ENCODE measurements around the gene CCDC144A. TPM values are rescaled to one million over a fixed set of nuclear protein-coding genes. Genes with fewer than 3 reads are reported as not detected.
A peak's percentile ranks its signal among the peaks of the same experiment; 100 is the strongest.
"Not testable (repeated sequence)": the region's sequence is repeated elsewhere in the genome, so short reads cannot be mapped to it uniquely, and the experiment has no call there.

CCDC144A gene
- total RNA-seq, 4 donors from 2014 or later, result 0.78 to 31.5 (median 2.1) TPM

- H3K27ac ChIP-seq; H3K36me3 ChIP-seq; H3K9me3 ChIP-seq; H3K27me3 ChIP-seq; H3K4me1 ChIP-seq; intact Hi-C loops (cut with DNase I); H3K4me3 ChIP-seq (replicated peaks in 1 of 3): not testable (repeated sequence)
- WGBS, 2 donors, result 27 to 38% methylated on average over 6 of the region's 7 CpGs
- DNase-seq, result peak in 1 of 2 donors; percentile 27
Measured at GRCh38 chr17:16812126-16812525, 122.1 kb downstream of the CCDC144A start.

DNA sequence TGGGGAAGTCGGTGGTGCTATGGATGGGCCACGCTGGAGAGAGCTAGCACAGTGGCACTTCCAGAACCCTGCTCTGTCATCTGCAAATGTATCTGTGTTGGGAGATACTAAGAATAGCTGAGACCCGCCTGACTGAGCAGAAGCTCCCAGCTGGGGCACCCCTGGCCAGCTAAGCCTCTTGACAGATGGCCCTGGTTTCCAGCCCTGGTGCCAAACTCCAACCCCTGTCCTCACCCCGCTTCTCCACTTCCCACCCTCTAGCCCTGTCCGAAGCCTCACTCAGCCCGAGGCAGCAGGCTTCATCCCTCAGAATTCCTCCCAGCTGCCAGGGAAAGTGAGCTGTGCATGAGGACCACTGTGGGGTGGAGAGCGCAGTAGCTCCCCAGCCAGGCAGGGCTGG is 124.4 kb downstream of the CCDC144A start:
- no peaks in the 10 kb centered on the region for H3K4me1 ChIP-seq
- intact Hi-C loops (cut with DNase I), result no loop called here
- no peaks in the 10 kb centered on the region for H3K9me3 ChIP-seq
- no peak overlapping the region for H3K27ac ChIP-seq
- no peaks in the 10 kb centered on the region for H3K36me3 ChIP-seq
- DNase-seq, result no peak
- WGBS, 2 donors, result 79 to 92% methylated on average over 7 of the region's 7 CpGs
- TF ChIP-seq, protein P1, sequence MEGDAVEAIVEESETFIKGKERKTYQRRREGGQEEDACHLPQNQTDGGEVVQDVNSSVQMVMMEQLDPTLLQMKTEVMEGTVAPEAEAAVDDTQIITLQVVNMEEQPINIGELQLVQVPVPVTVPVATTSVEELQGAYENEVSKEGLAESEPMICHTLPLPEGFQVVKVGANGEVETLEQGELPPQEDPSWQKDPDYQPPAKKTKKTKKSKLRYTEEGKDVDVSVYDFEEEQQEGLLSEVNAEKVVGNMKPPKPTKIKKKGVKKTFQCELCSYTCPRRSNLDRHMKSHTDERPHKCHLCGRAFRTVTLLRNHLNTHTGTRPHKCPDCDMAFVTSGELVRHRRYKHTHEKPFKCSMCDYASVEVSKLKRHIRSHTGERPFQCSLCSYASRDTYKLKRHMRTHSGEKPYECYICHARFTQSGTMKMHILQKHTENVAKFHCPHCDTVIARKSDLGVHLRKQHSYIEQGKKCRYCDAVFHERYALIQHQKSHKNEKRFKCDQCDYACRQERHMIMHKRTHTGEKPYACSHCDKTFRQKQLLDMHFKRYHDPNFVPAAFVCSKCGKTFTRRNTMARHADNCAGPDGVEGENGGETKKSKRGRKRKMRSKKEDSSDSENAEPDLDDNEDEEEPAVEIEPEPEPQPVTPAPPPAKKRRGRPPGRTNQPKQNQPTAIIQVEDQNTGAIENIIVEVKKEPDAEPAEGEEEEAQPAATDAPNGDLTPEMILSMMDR (IDR thresholded peaks at IDR 0.05), result no peak
- TF ChIP-seq POLR2A (IDR thresholded peaks at IDR 0.05), result no peak
- no peak overlapping the region for H3K4me3 ChIP-seq (replicated peaks in 1 of 3)
- no peaks in the 10 kb centered on the region for H3K27me3 ChIP-seq

- Histone ChIP-seq H3K4me3 (replicated peaks in 1 of 3) (no peak overlapping the region), H3K9me3 (no peaks in the 10 kb centered on the region), H3K27ac (no peak overlapping the region), H3K4me1 (no peaks in the 10 kb centered on the region), H3K27me3 (no peaks in the 10 kb centered on the region), H3K36me3 (no peaks in the 10 kb centered on the region)
- WGBS, 2 donors, result 89 to 94% methylated on average over 7 of the region's 7 CpGs
- intact Hi-C loops (cut with DNase I), result no loop called here
- DNase-seq, result no peak
- TF ChIP-seq POLR2A (IDR thresholded peaks at IDR 0.05), result no peak
- TF ChIP-seq, protein P1 (IDR thresholded peaks at IDR 0.05), result no peak
Measured at GRCh38 chr17:16817201-16817600, 127.2 kb downstream of the CCDC144A start.

DNA sequence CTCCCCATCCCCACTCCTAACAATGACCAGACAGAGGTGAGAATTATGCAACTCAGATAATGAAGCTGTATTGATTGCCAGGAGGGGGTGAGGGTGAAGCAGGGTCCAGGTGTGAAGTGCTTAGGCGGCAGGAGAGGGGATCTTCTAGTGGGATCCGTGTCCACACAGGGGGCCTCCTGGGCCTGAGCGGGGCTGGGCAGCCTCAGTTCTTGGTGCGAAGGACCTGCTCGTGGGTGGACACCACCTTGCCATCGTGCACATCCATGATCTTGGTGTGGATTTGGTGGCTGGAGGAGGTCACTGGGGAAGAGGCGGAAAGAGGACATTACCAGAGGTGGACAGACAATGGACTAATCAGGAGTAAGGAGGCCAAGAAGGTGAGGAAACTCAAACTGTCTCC is 127.9 kb downstream of the CCDC144A start:
- intact Hi-C loops (cut with DNase I); H3K36me3 ChIP-seq; H3K4me3 ChIP-seq (replicated peaks in 1 of 3); H3K27ac ChIP-seq; H3K4me1 ChIP-seq; H3K27me3 ChIP-seq; DNase-seq; H3K9me3 ChIP-seq: not testable (repeated sequence)
- WGBS, 2 donors, result 94 to 95% methylated on average over 7 of the region's 7 CpGs

DNA sequence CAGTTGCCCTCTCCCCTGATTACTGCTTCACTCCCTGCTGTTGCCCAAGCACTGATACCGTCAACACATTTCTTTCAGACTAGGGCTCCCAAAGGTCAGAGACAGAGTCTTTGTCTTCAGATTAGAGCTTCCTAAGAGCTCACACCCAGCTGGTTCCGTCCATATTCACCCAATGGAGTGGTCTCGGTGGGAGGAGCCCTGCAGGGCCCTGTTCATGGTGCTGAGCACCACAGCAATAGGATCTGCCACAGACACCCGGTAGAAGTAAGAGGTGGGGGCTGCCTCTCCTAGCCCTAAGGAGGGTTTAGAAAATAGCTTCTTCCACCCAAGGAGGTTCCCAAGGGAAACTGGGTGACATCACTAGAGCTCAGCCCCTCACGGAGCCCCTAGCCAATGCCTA is 128.3 kb downstream of the CCDC144A start:
- intact Hi-C loops (cut with DNase I), result no loop called here

DNA sequence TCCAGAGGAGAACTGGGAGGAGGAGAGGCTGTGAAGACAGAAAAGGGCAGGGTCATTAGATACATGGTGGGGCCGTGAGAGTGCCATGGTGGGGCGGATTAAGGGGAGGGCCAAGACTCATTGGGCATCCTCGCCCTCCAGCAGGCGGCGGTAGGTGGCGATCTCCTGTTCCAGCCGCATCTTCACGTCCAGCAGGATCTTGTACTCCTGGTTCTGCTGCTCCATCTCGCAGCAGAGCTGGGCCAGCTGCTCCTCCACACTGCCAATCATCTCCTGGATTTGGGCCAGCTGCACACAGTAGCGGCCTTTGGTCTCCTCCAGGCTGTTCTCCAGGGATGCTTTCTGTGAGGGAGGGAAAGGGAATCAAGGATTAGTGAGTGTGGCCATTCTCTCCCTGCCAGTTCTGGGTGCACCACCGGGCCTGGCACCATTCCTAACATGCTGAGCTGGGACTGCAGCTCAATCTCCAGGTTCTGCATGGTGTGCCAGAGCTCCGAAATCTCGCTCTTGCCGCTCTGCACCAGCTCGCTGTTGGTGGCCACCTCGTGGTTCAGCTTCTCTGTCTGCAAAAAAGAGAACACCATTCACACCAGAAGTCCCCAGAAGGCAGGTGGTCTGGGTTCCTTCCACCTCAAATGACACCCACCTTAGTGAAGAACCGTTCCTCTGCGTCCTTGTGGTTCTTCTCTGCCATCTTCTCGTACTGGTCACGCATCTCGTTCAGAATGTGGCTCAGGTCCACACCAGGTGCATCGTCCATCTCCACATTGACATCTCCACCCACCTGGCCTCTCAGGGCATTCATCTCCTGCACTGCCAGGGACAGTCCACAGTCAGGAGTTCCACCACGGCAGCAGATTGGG is 129.0 kb downstream of the CCDC144A start:
- H3K4me1 ChIP-seq, result no peaks in the 10 kb centered on the region
- H3K9me3 ChIP-seq, result no peaks in the 10 kb centered on the region
- 80% methylated on average over 23 of the region's 23 CpGs for WGBS, 2 donors
- no peaks in the 10 kb centered on the region for H3K36me3 ChIP-seq
- TF ChIP-seq, protein P1 (IDR thresholded peaks at IDR 0.05), result no peak
- TF ChIP-seq POLR2A (IDR thresholded peaks at IDR 0.05), result no peak
- no peak overlapping the region for H3K27ac ChIP-seq
- H3K4me3 ChIP-seq (replicated peaks in 1 of 3), result no peak overlapping the region
- no peaks in the 10 kb centered on the region for H3K27me3 ChIP-seq
- DNase-seq, result no peak
- intact Hi-C loops (cut with DNase I), result no loop called here

More for the DNA sequence above, 128.3 kb downstream of the CCDC144A start:
- H3K4me1 ChIP-seq, result no peaks in the 10 kb centered on the region
- no peak overlapping the region for H3K4me3 ChIP-seq (replicated peaks in 1 of 3)
- H3K27ac ChIP-seq, result no peak overlapping the region
- DNase-seq, result no peak
- H3K27me3 ChIP-seq, result no peaks in the 10 kb centered on the region
- TF ChIP-seq, protein P1 (IDR thresholded peaks at IDR 0.05), result no peak
- WGBS, 2 donors, result 56 to 67% methylated on average over 5 of the region's 5 CpGs
- H3K36me3 ChIP-seq, result no peaks in the 10 kb centered on the region
- no peaks in the 10 kb centered on the region for H3K9me3 ChIP-seq

Data from thyroid gland (tissue), 4 donors.